Loucy (cell line): ENCODE measurements around the gene SPRYD3.

Experiments used
- EZH2phosphoT487 ChIP-seq: fragments of 200-600 bp; IDR thresholded peaks from 2 replicates; pipeline ENCODE4 v1.6.1; 2018; ENCODE audit warnings: antibody characterized with exemption, mild to moderate bottlenecking, moderate library complexity, borderline replicate concordance
- TF ChIP-seq, protein P1 (sequence below): fragments of 200-600 bp; sonication (generic); conservative IDR thresholded peaks from 2 replicates; pipeline ENCODE4 v1.5.1; 2014; ENCODE audit warnings: mild to moderate bottlenecking, antibody characterized with exemption, low read length

DNA sequence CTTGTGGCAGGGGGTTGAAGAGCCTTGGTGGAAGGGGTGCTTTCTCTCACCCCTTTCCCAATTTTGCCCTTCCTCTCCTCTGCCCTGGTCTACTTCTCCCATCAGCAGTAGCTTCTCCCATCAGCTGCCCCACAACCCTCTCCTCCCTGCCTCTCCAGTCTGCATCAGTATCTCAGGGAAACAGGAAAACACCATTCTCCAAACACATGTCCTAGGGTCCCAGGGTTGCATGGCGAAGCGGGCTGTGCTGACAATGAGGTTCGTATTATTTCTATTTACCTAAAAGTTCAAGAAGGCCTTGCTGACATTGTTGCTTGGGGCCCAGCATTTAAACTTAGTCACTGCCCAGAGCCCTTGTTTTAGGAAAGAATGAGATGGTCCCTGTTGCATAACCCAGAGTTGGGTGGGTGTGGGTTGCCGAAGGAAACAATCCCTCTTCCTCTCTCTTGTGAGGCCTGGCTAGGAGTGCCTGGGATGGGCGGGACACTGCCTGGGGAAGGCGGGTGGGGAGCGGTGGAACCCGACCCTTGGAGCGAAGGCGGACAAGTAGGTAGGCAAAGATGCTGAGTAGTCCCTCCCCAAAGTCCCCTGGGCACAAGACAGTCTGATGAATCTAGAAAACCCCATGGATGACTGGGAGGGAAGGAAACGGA, 17.0 kb upstream of the SPRYD3 start:
- TF ChIP-seq, protein P1, sequence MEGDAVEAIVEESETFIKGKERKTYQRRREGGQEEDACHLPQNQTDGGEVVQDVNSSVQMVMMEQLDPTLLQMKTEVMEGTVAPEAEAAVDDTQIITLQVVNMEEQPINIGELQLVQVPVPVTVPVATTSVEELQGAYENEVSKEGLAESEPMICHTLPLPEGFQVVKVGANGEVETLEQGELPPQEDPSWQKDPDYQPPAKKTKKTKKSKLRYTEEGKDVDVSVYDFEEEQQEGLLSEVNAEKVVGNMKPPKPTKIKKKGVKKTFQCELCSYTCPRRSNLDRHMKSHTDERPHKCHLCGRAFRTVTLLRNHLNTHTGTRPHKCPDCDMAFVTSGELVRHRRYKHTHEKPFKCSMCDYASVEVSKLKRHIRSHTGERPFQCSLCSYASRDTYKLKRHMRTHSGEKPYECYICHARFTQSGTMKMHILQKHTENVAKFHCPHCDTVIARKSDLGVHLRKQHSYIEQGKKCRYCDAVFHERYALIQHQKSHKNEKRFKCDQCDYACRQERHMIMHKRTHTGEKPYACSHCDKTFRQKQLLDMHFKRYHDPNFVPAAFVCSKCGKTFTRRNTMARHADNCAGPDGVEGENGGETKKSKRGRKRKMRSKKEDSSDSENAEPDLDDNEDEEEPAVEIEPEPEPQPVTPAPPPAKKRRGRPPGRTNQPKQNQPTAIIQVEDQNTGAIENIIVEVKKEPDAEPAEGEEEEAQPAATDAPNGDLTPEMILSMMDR: no peak
- TF ChIP-seq EZH2phosphoT487: no peak
